22Rv1 (cell line): Measurements from ENCODE around the gene LAMTOR1.

Experiments
- H3K27ac ChIP-seq: fragments of 450-650 bp; 2 replicates; pipeline ENCODE4 v1.5.1; 2017
- CTCF ChIP-seq: fragments of 450-650 bp; IDR thresholded peaks from 2 replicates; pipeline ENCODE4 v1.5.1; 2017; ENCODE audit warnings: mild to moderate bottlenecking
- ZFX ChIP-seq: fragments of 450-650 bp; IDR thresholded peaks from 2 replicates; pipeline ENCODE4 v1.6.1; 2017; ENCODE audit warnings: antibody characterized with exemption, borderline replicate concordance

LAMTOR1 gene

GRCh38 chr11:72103754-72104167 lies 664 bp upstream of the LAMTOR1 start:
- TF ChIP-seq CTCF (no peak; the same call in 1 of the 2 replicates), ZFX (no peak)
- peak overlapping the region; percentile 82 for H3K27ac ChIP-seq

DNA sequence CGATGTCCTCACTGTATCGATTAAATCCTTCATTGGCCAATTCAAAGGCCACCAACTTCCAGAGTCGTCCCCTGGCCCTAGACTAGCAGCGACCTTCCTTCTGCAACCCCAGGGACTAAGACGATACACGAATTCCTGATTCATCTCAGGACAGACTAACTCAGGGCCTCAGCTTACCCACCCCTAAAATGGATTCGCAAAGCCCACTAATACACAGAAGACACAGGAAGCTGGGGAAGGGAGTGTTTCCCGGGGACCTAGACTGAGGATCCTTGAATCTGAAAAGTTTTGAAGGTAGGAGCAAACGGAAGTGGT lies 509 bp downstream of the LAMTOR1 start:
- peak overlapping the region; percentile 82 for H3K27ac ChIP-seq
- TF ChIP-seq ZFX = no peak
- TF ChIP-seq CTCF = no peak

DNA sequence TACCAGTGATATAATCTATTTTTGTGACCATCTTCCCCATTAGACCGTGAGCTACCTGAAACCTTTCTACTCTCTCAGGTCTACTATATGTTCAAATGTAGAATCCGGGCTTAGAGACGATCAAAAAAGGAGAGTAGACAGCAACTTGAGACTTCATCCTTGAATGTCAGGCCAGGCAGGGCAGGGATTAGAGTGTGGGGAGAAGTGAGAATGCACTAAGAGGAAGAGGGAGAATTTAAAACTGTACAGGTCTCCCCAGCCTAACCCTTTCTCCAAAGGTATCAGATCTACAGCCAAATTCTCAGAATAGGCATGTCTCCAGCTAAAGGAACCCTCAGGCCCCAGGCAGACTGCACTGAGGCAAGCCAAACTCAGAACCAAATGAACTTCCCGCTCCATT lies 935 bp downstream of the LAMTOR1 start:
- peak overlapping the region; percentile 82 for H3K27ac ChIP-seq
- no peak for TF ChIP-seq ZFX
- no peak for TF ChIP-seq CTCF

GRCh38 chr11:72100462-72100861 lies 2.6 kb downstream of the LAMTOR1 start:
- TF ChIP-seq ZFX (no peak), CTCF (no peak)
- H3K27ac ChIP-seq = no peak overlapping the region

DNA sequence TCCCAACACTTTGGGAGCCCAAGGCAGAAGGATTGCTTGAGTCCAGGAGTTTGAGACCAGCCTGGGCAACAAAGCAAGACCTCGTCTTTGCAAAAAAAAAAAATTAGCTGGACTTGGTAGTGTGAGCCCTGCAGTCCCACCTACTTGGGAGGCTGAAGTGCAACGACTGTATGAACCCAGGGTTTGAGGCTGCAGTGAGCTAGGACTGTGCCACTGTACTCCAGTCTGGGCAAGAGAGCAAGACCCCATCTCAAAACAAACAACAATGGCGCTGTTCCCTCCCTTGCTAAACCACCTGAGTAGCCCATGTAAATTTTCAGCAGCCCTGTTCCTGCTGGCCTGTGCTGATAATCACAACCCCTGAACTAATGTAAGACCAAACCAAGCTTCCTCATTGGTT lies 3.1 kb downstream of the LAMTOR1 start:
- no peak for TF ChIP-seq CTCF
- TF ChIP-seq ZFX = no peak
- H3K27ac ChIP-seq = no peak overlapping the region

- TF ChIP-seq ZFX (no peak), CTCF (no peak)
- H3K27ac ChIP-seq = no peak overlapping the region
These were observed 4.4 kb downstream of the LAMTOR1 start for GRCh38 chr11:72098741-72099140.

- TF ChIP-seq ZFX (no peak), CTCF (peak; percentile 87)
- H3K27ac ChIP-seq = peak overlapping the region; percentile 23
These were observed 11.8 kb downstream of the LAMTOR1 start for GRCh38 chr11:72091292-72091691.
